ENCODE measurements around the gene PREP. TPM values are rescaled to one million over a fixed set of nuclear protein-coding genes. Genes with fewer than 3 reads are reported as not detected.

Gene PREP
- total RNA-seq, 1 donor from 2014 or later, result 39.6 TPM

DNA sequence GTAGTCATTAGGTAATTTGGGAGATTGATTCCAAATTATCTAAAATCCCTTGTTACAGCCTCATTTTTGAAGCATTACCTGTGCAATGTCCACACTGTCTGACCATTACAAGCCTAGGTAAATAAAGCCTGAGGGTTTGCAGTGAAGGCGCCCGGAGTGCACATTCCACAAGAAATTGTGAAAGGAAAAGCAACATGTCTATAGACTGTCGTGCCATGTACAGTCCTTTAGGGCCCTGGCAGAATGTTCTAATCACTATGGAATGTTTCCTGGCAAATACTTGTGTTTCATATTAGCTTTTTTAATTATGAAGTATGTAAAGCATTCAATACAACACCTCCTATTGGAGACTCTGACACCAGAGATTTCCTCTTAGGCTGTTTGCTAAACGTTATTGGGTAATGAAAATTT, 28.9 kb downstream of the PREP start:
- H3K4me3 Mint-ChIP-seq (ENCODE audit: unreplicated experiment), result no peak overlapping the region
- DNase-seq (ENCODE audit: low spot score), result no peak
- H3K27ac Mint-ChIP-seq (ENCODE audit: unreplicated experiment), result no peak overlapping the region
- H3K9me3 Mint-ChIP-seq (ENCODE audit: unreplicated experiment), result no peaks in the 10 kb centered on the region
- H3K4me1 Mint-ChIP-seq (ENCODE audit: unreplicated experiment), result peaks cover 8% of the 10 kb centered on the region
- H3K36me3 Mint-ChIP-seq (ENCODE audit: low read depth, unreplicated experiment), result peaks cover 11% of the 10 kb centered on the region
- TF ChIP-seq, protein P1, sequence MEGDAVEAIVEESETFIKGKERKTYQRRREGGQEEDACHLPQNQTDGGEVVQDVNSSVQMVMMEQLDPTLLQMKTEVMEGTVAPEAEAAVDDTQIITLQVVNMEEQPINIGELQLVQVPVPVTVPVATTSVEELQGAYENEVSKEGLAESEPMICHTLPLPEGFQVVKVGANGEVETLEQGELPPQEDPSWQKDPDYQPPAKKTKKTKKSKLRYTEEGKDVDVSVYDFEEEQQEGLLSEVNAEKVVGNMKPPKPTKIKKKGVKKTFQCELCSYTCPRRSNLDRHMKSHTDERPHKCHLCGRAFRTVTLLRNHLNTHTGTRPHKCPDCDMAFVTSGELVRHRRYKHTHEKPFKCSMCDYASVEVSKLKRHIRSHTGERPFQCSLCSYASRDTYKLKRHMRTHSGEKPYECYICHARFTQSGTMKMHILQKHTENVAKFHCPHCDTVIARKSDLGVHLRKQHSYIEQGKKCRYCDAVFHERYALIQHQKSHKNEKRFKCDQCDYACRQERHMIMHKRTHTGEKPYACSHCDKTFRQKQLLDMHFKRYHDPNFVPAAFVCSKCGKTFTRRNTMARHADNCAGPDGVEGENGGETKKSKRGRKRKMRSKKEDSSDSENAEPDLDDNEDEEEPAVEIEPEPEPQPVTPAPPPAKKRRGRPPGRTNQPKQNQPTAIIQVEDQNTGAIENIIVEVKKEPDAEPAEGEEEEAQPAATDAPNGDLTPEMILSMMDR (IDR thresholded peaks at IDR 0.05; ENCODE audit: unreplicated experiment), result no peak
- no peaks in the 10 kb centered on the region for H3K27me3 Mint-ChIP-seq (ENCODE audit: unreplicated experiment)

DNA sequence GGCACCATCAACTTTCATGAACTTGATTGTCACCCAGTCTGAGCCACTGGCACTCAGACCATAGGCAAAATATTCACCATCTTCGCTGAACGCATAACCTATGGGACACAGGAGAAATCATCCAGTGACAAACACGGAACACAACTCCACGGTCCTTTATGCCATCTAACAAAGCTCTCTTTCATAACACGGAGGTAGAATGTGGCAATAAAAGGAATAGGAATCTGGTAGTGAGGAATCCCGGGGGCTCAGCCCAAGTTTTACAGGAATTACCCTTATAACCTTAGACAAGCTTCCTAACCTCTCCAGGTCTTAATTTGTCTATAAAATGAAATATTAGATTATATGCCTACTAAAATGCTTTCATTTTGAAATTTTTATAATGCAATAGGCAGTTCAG, 29.4 kb downstream of the PREP start:
- peak overlapping the region; percentile 48 for H3K4me3 Mint-ChIP-seq (ENCODE audit: unreplicated experiment)
- DNase-seq (ENCODE audit: low spot score), result no peak
- H3K4me1 Mint-ChIP-seq (ENCODE audit: unreplicated experiment), result peaks cover 5% of the 10 kb centered on the region
- TF ChIP-seq, protein P1 (IDR thresholded peaks at IDR 0.05; ENCODE audit: unreplicated experiment), result no peak
- H3K27me3 Mint-ChIP-seq (ENCODE audit: unreplicated experiment), result no peaks in the 10 kb centered on the region
- H3K27ac Mint-ChIP-seq (ENCODE audit: unreplicated experiment), result no peak overlapping the region
- H3K36me3 Mint-ChIP-seq (ENCODE audit: low read depth, unreplicated experiment), result peaks cover 11% of the 10 kb centered on the region
- no peaks in the 10 kb centered on the region for H3K9me3 Mint-ChIP-seq (ENCODE audit: unreplicated experiment)

DNA sequence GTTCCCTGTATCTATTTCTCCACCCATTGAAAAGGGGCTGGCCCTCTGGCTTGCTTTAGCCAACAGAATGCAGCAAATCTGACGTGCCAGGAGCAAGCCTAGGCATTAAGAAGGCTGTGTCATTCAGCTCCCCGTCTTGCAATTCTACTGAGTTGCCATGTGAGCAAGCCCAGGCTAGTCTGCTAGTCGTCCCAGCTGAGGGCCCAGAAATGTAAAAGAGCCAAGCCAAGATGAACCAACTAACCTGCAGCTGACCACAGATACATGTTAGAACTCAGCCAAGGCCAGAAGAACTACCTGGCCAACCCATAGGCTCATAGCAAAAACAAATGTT, 30.1 kb downstream of the PREP start:
- H3K27ac Mint-ChIP-seq (ENCODE audit: unreplicated experiment), result no peak overlapping the region
- no peak overlapping the region for H3K4me3 Mint-ChIP-seq (ENCODE audit: unreplicated experiment)

DNA sequence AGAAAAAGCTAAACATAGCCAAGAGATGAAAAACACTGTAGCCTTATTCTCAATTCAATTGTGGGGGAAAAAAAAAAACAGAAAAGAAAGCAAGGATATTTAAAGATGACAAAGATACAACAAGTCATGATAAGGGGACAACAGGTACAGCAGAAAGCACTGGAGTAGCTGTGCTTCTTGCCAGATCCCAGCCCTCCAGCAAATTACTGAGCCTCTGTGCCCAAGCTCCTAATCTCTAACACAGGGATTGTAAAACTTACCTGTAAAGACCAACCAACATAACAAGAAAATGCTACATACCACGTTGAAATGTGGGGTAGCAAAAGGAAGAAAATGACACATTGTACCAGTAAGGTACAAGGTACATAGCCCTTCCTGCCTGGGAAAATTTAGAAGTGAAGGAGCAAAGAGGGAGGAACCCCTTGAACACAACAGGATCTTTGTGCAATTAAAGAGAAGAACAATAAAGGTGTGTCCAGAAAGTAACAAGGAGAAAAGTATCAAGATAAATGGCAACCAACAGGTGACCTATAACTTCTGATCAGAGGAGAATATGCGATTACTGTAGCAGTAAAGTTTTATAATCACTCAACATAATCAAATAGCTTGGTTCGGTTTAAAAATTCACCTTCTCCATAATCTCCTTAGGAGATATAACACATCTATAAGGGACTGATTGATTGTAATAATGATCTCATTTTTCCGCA, 30.6 kb downstream of the PREP start:
- Mint-ChIP-seq H3K4me1 (ENCODE audit: unreplicated experiment) (no peaks in the 10 kb centered on the region), H3K4me3 (ENCODE audit: unreplicated experiment) (no peak overlapping the region), H3K27me3 (ENCODE audit: unreplicated experiment) (no peaks in the 10 kb centered on the region), H3K27ac (ENCODE audit: unreplicated experiment) (no peak overlapping the region), H3K36me3 (ENCODE audit: low read depth, unreplicated experiment) (peaks cover 11% of the 10 kb centered on the region), H3K9me3 (ENCODE audit: unreplicated experiment) (no peaks in the 10 kb centered on the region)
- DNase-seq (ENCODE audit: low spot score), result no peak
- TF ChIP-seq, protein P1 (IDR thresholded peaks at IDR 0.05; ENCODE audit: unreplicated experiment), result no peak

More for the DNA sequence above, 30.1 kb downstream of the PREP start:
- DNase-seq (ENCODE audit: low spot score), result no peak
- H3K9me3 Mint-ChIP-seq (ENCODE audit: unreplicated experiment), result no peaks in the 10 kb centered on the region
- H3K27me3 Mint-ChIP-seq (ENCODE audit: unreplicated experiment), result no peaks in the 10 kb centered on the region
- H3K4me1 Mint-ChIP-seq (ENCODE audit: unreplicated experiment), result no peaks in the 10 kb centered on the region
- TF ChIP-seq, protein P1 (IDR thresholded peaks at IDR 0.05; ENCODE audit: unreplicated experiment), result no peak
- peaks cover 11% of the 10 kb centered on the region for H3K36me3 Mint-ChIP-seq (ENCODE audit: low read depth, unreplicated experiment)

DNA sequence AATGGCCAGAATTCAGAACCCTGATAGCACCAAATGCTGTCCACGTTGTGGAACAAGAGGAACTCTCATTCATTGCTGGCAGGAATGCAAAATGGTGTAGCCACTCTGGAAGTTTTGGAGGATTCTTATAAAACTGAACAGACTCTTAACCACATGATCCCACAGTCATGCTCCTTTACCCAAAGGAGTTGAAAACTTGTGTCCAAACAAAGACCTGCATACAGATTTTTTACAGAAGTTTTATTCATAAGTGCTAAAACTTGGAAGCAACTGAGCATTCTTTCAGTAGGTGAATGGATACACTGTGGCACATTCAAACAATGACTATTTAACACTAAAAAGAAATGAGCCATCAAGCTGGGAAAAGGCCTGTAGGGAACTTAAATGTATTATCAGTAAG, 32.5 kb downstream of the PREP start:
- Mint-ChIP-seq H3K27ac (ENCODE audit: unreplicated experiment) (no peak overlapping the region), H3K36me3 (ENCODE audit: low read depth, unreplicated experiment) (peaks cover 11% of the 10 kb centered on the region), H3K27me3 (ENCODE audit: unreplicated experiment) (no peaks in the 10 kb centered on the region), H3K9me3 (ENCODE audit: unreplicated experiment) (no peaks in the 10 kb centered on the region), H3K4me3 (ENCODE audit: unreplicated experiment) (no peak overlapping the region), H3K4me1 (ENCODE audit: unreplicated experiment) (peaks cover 2% of the 10 kb centered on the region)
- TF ChIP-seq, protein P1 (IDR thresholded peaks at IDR 0.05; ENCODE audit: unreplicated experiment), result no peak
- no peak for DNase-seq (ENCODE audit: low spot score)
